ENCODE results near the gene NDUFAF2.

Gene NDUFAF2

DNA sequence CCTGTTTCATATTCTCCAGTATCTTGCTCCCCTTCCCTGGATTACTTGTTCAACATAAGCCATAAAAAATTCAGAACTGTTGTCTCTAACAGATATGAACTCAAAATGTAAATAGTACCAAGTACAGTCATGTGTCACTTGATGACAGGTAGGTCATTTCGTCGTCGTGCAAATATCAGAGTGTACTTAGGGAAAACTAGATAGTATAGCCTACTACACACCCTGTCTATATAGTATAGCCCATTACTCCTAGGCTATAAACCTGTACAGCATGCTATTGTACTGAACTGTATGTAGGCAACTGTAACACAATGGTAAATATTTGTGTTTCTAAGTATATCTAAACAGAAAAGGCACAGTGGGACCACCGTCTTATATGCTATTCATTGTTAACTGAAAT is 178.1 kb downstream of the NDUFAF2 start:
- no peak for DNase-seq (ENCODE audit: low spot score)

DNA sequence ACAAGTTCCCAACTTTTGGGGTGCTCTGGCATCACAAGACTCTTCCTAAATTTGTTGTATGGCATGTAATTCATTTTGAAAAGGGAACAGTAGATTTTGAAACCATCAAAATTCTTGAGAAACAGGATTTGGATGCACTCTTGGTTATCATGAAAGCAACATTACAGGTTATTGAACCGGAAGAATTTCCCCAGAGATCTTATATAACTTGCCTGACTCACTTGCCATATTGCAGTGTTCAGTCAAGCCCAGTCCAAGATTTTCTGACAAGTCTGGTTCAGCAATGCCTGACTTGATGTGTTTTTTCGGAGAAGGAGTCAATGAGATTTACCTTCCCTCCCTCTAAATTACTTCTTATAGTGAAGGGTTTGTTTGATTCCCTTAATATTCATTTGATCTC is 185.3 kb downstream of the NDUFAF2 start:
- DNase-seq (ENCODE audit: low spot score), result no peak

DNA sequence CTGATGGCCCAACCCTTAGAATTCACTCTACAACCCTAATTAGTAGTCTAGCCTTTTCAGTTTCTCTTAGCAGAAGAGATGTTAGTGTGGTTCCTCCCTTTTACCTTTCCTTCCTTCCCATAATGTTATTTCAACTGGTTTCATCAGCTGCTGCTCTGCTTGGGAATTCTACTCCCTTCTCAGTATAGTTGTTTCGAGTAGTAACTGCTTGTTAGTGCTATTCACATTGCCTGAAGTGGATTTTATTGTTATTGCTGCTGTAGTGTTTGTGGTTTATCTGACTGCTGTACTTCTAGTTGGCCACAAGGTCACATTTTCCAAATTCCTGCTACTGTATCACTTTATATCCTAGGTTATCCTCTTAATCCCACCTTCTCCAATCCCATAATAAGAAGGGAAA is 187.6 kb downstream of the NDUFAF2 start:
- no peak for DNase-seq (ENCODE audit: low spot score)

GRCh38 chr5:61137835-61138234 is 192.8 kb downstream of the NDUFAF2 start:
- DNase-seq (ENCODE audit: low spot score), result no peak

DNA sequence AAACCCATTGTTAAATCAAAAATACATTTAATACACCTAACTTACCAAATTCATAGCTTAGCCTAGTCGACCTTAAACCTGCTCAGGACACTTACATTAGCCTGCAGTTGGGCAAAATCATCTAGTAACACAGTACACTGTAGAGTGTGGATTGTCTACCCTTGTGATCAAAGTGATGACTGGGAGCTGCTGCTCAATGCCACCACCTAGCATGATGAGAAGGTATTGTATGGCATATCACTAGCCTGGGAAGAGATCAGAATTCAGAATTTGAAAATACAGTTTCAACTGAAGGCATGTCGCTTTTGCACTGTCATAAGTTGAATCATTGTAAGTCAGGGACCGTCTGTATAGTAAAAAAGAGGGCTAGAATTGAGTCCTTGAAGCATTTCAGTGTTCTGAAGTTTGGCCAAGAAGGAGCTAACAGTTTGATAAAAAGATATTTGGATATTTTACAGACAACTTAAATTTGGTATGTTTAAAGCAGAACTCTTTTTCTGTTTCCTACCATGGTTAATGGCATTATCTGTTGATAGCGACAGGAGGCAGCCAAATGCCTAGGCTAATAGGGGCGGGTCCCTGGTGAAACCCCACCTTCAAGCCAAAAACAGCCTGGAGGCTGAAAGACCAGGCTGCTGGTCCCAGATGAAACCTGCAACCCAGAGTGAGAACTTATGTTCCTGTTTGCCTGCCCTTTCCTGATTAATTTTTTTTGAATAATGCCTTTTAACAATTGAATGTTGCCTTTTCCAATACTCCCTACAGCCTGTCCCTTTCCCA is 194.3 kb downstream of the NDUFAF2 start:
- no peak for DNase-seq (ENCODE audit: low spot score)

DNA sequence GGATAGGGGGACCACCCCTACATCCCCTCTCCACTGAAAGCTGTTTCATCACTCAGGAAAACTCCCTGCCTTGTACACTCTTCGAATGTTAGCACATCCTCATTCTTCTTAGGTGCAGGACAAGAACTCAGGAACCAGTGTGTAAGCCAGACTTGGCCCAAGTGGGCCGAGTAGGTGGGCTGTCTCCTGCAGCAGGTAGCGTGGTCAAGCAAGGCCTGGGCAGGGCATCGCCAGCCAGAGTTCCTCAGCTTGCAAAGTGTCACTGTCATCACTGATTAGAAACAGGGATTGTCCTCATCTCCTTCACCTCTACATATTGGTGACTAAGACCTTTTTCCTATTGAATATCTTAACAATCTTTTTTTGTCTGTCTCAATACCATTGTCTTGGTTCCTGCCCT is 194.9 kb downstream of the NDUFAF2 start:
- no peak for DNase-seq (ENCODE audit: low spot score)

DNA sequence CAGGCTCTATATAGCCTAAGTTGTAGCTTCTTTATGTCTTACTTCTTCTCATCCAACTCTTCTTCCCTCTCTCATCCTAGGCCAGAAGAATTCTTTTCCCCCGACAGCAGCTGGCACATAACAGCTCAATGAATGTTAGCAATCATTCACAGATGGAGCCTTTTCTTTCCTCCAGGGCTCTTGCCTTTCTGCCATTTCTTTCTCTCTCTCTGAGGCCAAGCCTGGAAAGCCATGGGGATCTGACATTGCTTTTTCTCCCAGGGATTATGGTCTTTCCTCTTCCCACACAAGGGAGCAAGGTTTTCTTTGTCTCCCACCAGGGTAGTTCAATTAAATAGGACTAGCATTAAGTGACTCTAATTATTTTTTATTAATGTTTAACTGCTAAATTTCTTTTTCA is 196.8 kb downstream of the NDUFAF2 start:
- DNase-seq (ENCODE audit: low spot score), result no peak

- no peak for DNase-seq (ENCODE audit: low spot score)
Observed at GRCh38 chr5:61142391-61142790, 197.4 kb downstream of the NDUFAF2 start.

DNA sequence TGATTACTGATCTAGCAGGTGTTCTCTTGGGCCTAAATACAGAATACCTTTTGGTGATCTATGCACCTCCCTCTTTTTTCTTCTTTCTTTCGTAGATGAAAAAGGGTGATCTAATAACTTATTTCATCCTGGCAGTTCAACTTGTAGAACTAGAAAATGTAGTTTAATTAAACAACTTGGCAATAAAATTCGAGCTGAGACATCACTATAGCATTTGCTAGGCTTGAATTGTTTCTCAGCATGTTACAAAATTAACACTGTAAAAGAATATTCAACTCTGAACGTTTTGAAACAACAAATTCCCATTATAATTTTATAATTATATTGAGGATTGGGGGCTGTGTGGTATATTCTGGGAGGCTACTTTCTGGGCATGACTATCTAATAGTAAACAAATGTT is 197.8 kb downstream of the NDUFAF2 start:
- DNase-seq (ENCODE audit: low spot score), result no peak

DNA sequence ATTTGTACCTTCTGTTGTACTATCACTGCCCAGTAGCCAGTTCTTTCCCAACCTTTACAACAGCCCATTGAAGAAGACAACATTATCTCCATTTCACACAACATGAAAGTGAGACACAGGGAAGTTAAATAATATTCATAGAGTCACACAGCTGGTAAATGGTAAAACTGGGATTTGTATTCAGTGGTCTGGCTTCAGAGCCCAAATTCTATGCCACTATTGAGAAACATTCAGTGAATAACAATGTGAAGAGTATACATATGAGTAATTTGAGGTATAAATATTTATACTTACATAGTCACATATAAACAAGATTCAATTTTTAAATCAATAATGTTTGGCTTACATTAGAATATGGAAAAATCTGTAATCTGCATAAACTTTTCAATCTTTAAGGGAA is 203.5 kb downstream of the NDUFAF2 start:
- no peak for DNase-seq (ENCODE audit: low spot score)

DNA sequence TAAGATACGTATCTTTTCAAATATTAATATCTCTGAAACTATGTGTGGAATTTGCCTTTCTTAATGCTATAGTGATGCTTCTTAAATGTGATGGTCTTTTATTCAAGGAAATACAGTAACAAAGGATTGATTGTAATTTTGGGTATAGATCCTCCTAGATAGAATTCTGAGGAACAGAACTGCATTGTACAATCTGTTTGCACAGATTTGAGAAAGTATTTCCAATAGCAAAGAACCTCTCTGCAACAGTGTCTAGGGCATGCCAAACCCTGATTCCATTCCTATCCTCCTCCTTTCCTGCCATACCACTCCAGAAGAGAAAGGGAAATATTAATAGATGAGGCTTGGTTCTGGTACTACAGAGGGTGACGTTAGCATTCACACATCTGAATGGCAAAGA is 206.9 kb downstream of the NDUFAF2 start:
- DNase-seq (ENCODE audit: low spot score), result no peak

DNA sequence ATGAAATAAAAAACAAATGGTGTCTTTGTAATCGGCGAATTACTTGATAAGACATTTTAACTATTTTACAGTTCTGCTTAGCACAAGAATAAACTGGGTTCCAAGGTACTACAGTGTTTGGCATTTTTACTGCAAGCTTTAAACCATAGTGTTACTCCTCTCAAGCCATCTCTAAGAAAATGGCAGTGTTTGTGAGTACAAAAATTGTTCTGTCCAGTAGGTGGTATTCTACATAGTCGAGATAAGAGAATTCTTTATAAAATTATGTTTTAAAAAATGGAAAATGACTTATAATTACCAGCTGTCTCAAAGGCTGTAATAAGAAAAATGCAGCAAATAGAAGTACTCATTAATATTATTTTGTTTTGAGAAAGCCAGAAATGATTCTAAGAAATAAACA is 214.1 kb downstream of the NDUFAF2 start:
- no peak for DNase-seq (ENCODE audit: low spot score)

GRCh38 chr5:61159836-61160235 is 214.8 kb downstream of the NDUFAF2 start:
- DNase-seq (ENCODE audit: low spot score), result no peak

GRCh38 chr5:61160497-61160896 is 215.5 kb downstream of the NDUFAF2 start:
- no peak for DNase-seq (ENCODE audit: low spot score)

DNA sequence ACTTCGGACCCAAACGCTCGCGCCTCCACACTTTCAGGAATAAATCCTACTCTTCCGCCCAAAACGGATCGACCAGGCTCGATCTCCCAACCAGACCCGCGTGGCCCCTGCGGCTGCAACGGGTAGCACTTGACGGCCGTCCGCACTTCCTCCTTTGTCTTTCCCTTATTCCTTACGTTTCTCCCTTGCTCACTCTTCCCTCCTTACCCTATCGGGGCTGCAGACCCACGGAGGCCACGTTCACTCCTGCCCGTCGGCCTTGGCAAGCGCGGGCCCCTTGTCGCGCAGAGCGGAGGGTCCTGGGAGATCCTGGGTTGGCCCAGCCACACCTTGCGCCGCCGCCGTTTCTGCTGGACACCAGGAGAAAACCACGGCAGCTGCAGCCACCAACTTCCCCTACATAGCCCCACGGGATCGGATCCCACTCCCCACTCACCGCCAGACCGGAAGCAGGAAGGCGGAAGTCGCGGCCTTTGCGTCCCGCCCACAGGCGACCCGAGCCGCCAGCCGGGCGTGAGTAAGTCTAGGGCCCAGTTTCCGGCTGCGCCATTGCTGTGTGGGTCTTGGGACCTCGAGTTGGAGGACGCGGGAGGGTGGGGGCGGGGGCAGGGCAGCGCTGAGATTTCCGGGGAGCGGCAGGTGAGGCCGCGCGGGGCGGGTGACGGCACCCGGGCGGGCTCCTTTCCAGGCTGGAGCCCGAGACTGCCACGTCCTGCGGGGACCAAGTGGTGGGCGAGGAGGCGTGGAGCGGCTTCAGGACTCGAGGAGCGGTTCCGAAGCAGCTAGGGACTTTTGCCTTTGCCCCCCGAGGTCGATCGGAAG is 217.2 kb downstream of the NDUFAF2 start, which contains the start of gene SMIM15:
SMIM15 (minus strand) TSS at position 459 of the 822 bp plus-strand sequence. CDS start 2,297 bp downstream, outside the sequence.
- peak; percentile 94 for DNase-seq (ENCODE audit: low spot score)

GRCh38 chr5:61162832-61163567 is 218.0 kb downstream of the NDUFAF2 start:
- no peak for DNase-seq (ENCODE audit: low spot score)

DNA sequence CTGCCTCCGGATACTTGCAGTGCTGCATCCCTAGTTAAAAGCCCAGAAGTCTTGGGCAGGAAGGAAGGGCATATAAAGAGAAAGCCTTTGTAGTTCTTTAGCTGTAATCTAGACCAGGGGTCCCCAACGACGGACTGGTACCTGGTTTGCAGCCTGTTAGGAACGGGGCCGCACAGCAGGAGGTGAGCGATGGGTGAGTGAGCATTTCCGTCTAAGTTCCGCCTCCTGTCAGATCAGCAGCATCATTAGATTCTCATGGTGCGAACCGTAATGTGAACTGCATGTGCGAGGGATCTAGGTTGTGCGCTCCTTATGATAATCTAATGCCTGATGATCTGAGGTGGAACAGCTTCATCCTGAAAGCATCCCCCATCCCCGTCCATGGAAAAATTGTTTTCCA is 218.9 kb downstream of the NDUFAF2 start:
- DNase-seq (ENCODE audit: low spot score), result no peak

- no peak for DNase-seq (ENCODE audit: low spot score)
Observed at GRCh38 chr5:61167382-61167781, 222.4 kb downstream of the NDUFAF2 start.

DNA sequence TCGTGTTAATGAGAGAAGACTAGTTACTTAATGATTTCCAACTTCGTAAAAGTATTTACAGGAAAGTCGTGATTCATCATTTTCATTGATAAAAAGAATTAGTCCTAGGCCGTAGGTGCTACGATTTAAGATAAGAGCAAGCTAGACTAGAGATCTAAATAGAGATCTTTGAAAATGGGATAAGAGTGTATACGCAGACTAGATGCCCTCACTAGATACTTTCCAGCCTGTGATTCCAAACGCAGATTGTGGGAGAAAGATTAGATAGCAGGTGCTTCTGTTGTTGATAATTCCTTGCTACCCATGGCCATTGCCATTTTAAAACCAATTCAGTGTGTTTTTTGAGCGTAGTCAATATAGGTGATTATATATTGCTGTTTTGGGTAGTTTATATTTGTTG is 223.9 kb downstream of the NDUFAF2 start:
- no peak for DNase-seq (ENCODE audit: low spot score)

GRCh38 chr5:61171479-61171878 is 226.5 kb downstream of the NDUFAF2 start:
- DNase-seq (ENCODE audit: low spot score), result no peak

DNA sequence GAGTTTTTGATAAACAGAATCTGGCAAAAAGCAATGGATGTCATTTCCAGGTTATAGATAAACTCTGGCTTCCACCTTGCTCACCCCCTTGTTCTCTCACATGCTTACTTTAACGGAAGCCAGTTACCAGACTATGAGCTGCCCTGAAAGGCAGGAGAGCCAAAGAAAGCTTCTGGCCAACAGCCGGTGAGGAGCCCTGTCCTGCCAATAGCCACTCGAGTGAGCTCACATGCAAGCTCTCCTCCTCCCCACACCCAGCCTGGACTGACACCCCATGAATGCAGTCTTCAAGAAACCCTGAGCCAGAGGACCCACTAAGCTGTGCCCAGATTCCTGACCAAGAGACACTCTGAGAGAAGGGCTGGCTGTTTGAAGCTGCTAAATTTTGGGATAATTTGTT is 231.6 kb downstream of the NDUFAF2 start:
- no peak for DNase-seq (ENCODE audit: low spot score)

DNA sequence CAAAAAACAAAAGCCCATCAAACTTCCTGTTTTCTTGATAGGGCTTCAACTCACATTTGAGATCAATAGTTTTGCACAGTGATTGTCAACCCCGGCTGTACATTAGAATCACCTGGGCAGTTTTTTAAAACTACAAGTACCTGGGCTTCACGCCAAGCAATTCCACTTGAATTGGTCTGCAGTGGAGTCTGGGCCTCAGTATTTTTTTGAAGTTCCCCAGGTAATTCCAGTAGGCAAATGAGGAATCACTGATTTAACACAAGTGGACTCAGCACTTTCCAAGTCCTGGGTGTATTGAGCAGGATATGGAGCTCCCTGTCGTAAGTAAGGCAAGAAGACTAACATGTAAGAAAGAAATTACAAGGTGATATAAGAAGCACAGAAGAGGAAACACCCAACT is 232.1 kb downstream of the NDUFAF2 start:
- DNase-seq (ENCODE audit: low spot score), result no peak

GRCh38 chr5:61177716-61178115 is 232.7 kb downstream of the NDUFAF2 start:
- DNase-seq (ENCODE audit: low spot score), result no peak

Data from left forelimb (tissue), 1 donor.